Measurements from ENCODE around the gene OR51B6. TPM values are rescaled to one million over a fixed set of nuclear protein-coding genes. Genes with fewer than 3 reads are reported as not detected.
"Not testable (repeated sequence)": the region's sequence is repeated elsewhere in the genome, so short reads cannot be mapped to it uniquely, and the experiment has no call there.

OR51B6 gene
- total RNA-seq, 1 experiment from 2014 or later: not detected

DNA sequence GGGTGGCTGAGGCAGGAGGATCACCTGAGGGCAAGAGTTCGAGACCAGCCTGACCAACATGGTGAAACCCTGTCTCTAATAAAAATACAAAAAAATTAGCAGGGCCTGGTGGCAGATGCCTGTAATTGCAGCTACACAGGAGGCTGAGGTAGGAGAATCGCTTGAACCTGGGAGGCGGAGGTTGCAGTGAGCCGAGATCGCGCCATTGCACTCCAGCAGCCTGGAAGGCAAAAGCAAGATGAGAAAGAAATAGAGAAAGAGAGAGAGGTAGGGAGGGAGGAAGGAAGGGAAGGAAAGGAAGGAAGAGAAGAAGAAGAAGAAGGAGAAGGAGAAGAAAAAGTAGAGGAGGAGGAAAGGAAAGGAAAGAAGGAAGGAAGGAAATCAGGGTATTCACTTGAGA, 15.1 kb downstream of the OR51B6 start:
- not testable (repeated sequence) for DNase-seq (ENCODE audit: low read depth)

DNA sequence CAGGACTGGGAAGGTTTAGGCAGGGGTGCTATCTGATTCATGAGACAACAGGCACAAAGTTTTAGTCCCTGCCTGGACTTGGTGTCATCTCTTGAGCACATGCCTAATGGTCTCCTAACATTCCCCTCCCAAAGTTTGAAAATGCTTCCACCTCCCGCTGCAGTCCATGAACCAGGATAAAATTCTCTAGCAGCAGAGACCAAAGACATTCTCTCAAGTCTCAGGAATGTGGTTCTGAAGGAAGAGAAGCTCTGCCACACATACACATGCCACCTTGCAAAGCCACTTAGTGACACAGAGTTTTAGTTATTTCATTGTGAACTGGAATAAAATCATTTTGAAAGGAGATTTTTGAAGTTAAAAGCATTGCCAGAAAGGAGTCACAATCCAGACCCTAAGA, 15.5 kb downstream of the OR51B6 start:
- DNase-seq (ENCODE audit: low read depth): peak; percentile 22

DNA sequence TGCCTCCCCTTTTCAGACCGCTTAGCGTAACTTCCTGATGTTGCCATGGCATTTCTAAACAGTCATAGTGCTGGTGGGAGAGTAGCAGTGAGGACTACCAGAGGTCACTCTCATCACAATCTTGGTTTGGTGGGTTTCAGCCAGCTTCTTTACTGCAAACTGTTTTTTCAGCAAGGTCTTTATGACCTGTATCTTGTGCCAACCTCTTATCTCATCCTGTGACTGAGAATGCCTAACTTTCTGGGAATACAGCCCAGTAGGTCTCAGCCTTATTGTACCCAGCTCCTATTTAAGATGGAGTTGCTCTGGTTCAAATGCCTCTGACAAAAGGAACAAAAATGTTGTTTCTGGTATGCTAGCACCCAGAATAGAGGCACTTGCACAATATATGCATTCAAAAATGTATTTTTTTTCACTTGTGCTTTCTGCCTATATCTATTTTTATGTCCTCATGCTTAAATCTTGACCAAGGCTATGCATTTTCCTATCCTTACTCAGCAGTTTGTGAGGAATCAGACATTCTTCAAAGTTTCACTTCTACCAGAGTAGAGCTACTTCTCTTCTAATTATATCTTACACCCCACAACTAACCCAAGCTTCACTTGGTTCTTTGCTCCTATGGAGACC, 16.3 kb downstream of the OR51B6 start:
- peak; percentile 32 for DNase-seq (ENCODE audit: low read depth)

DNA sequence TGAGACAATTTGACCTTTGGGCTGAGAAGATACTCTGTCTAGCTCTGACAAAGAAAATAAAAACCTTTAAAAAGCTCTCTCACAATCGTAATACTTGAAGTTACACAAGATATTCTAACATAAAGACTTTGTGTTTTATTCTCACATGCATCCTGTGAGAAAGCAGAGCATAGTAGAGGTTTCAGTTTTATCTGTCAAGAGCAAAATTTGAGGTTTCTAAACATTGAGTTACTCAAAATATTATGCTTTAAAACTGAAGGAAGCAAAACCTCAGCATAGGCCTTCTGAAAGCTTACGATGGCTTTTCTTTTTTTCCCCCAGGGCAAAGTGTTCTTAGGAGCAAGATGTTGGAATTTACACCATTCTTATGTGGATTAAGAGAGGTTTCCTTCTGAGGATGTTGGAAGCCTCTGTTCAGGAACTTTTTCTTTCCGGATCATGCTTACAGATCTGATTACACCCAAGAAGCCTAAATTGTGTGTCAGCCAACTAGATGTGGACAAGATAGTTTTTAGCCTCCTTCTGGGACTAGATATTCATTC, 17.3 kb downstream of the OR51B6 start:
- DNase-seq (ENCODE audit: low read depth): no peak

DNA sequence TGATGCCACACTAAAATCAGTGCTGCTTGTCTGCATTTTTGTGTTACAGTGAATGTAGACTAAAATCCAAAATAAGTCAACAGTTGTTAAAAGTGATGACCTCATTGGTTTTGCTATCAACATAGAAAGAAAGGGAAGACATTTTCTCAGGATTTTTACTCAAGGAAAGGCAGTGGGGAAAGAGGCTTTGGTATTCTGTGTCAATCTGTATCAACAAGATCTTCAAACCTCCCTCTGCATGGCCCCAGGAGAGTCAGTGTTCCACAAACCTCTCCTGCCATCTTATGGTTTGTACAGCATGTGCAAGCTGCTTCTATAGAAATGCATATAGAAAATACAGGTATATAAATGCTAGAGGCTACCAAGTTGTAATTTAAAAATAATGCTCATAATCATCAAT, 18.5 kb downstream of the OR51B6 start:
- peak; percentile 26 for DNase-seq (ENCODE audit: low read depth)

DNA sequence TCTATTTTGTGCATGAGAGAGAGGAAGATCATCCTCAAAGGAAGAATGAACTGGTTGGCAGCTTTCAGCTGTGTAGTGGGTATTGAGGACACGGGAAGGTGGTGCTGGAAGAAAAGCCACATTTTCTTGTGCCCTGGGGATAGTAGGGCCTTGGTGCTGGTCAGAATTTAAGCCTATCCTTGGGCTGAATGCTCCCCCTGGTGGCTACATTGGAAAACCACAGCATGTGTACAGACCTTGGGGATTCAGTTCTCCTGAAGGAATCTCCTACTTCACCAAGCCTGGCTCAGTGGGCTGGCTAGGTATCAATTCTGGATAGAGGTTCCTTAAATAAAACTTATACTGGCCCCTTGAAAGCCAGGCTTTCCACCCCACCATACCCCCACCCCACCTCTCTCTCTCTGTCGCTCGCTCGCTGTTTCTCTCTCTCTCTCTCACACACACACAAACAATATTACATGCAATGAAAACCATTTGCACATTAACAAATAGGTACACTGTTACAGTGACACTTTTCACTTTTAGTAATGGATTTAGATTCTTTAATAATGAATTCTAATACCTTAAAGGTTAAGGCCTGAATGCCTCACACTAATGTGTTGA, 29.5 kb downstream of the OR51B6 start:
- DNase-seq (ENCODE audit: low read depth): peak; percentile 61

DNA sequence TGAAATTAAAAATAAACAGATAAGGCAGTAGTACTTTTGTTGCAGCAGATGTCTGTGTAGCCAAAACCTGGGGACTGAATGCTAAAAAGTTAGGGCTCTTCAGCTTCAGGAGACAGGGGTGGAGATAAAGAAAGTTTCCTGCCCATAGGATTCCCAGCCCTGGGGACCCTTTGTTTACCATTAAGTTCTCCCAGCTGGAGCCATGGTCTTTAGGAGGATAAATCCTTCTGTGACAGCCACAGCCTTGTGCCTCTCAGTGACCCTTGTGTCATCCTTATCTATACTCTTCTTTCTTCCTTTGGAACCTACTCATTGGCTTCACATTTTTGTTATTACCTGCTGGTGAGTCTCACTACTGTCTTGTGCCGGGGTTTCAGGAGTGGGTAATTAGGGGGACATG, 32.3 kb downstream of the OR51B6 start, which contains the start of gene OR51M1:
Gene OR51M1 (plus strand): TSS at position 237 of the 400 bp plus-strand sequence. CDS start 5,587 bp downstream, outside the sequence.
- no peak for DNase-seq (ENCODE audit: low read depth)

DNA sequence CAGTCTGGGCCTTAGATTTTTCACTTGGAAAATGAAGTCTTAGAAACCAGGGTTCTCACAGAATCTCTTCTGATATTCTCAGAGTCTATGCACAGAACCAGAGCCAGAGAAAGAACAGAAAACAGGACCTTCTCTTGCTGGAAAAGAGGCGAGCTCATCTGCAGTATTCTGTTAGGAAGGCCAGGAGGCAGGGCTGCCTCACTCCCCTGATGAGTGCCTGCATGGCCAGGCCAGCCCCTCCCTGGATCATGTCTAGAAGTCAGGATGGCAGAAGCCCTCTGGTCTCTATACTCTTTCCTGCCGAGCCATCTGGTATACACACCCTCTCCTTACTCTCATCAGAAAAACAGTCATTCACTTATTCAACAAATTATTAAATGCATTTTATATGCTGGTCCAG, 33.0 kb downstream of the OR51B6 start:
- no peak for DNase-seq (ENCODE audit: low read depth)

DNA sequence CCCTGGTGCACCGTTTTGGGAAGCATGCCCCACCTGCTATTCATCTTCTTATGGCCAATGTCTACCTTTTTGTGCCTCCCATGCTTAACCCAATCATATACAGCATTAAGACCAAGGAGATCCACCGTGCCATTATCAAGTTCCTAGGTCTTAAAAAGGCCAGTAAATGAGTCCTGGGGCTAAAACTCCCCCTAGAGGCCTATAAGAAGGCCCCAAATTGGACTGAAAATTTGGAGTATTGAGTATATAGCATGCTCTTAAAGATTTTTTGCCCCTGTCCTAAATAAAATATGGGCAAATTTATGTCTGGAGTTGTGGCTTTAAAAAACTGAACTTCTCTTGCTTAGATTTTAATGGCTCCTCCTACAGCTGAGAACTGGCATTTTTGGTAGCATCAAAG, 38.9 kb downstream of the OR51B6 start:
- DNase-seq (ENCODE audit: low read depth): no peak

DNA sequence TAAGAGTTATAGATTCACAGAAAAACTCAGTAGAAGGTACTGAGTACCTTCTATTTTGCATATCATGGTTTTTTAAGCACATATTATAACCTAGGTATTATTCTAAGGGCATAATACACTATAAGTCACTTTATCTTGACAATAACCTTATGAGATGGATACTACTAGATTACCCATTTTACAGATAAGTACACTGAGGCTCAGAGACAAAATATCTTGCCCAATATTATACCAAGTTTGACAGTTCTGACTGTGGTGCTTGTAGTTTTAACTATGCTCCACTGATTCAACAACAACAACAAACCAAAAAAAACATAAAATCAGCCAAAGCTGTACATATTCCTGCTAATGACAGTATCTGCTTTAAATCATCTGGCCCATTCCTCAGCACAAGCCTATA, 42.8 kb downstream of the OR51B6 start:
- DNase-seq (ENCODE audit: low read depth): no peak

DNA sequence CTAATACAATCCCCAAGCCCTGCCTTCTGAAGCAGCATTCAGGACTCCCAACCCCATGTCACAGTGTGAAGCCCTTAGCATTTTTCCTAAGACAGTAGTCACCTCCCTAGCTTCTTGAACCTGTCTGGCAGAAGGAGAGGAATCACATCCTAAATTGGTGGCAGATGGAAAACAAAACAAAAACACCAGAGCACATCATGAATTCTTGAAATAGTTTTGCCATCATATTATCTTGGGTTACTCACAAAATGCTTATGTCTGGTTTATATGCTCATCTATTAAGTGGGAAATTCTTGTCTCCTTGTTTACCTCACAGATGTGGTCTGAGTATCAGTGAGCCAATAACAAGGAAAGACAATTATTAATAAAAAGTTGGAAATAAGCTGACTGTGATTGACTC, 47.6 kb downstream of the OR51B6 start:
- DNase-seq (ENCODE audit: low read depth): no peak

Other genes with a start within 250 kb of the OR51B6 start
- not detected in 2 replicates for gene OR52A5, start 213.2 kb upstream of the OR51B6 start, total RNA-seq (2014; rRNA removed; shearing (Covaris generic))
- gene OR52A1, start 196.8 kb upstream of the OR51B6 start, total RNA-seq (2014; rRNA removed; shearing (Covaris generic)): not detected in 2 replicates
- gene OR51V1, start 150.8 kb upstream of the OR51B6 start, total RNA-seq (2014; rRNA removed; shearing (Covaris generic)): not detected in 2 replicates
- not detected in 2 replicates for gene HBB, start 124.4 kb upstream of the OR51B6 start, total RNA-seq (2014; rRNA removed; shearing (Covaris generic))
- gene HBD, start 117.0 kb upstream of the OR51B6 start, total RNA-seq (2014; rRNA removed; shearing (Covaris generic)): not detected in 2 replicates
- not detected in 2 replicates for gene HBG1, start 101.7 kb upstream of the OR51B6 start, total RNA-seq (2014; rRNA removed; shearing (Covaris generic))
- 1.3 TPM in 1 of 2 replicates, not detected in the other for gene HBG2, start 96.7 kb upstream of the OR51B6 start, total RNA-seq (2014; rRNA removed; shearing (Covaris generic))
- 4.6 and 6.4 TPM in 2 replicates for gene HBE1, start 81.6 kb upstream of the OR51B6 start, total RNA-seq (2014; rRNA removed; shearing (Covaris generic))
- gene OR51B4, start 49.6 kb upstream of the OR51B6 start, total RNA-seq (2014; rRNA removed; shearing (Covaris generic)): not detected in 2 replicates
- 0.36 TPM in 1 of 2 replicates, not detected in the other for gene OR51B2, start 27.2 kb upstream of the OR51B6 start, total RNA-seq (2014; rRNA removed; shearing (Covaris generic))
- 1.8 and 2.0 TPM in 2 replicates for gene OR51B5, start 8.0 kb upstream of the OR51B6 start, total RNA-seq (2014; rRNA removed; shearing (Covaris generic))
- not detected in 2 replicates for gene OR51M1, start 32.3 kb downstream of the OR51B6 start, total RNA-seq (2014; rRNA removed; shearing (Covaris generic))
- gene OR51Q1, start 70.6 kb downstream of the OR51B6 start, total RNA-seq (2014; rRNA removed; shearing (Covaris generic)): not detected in 2 replicates
- 0.20 TPM in 1 of 2 replicates, not detected in the other for gene OR51I1, start 90.0 kb downstream of the OR51B6 start, total RNA-seq (2014; rRNA removed; shearing (Covaris generic))
- gene OR51I2, start 97.8 kb downstream of the OR51B6 start, total RNA-seq (2014; rRNA removed; shearing (Covaris generic)): not detected in 2 replicates
- not detected in 2 replicates for gene OR52D1, start 137.2 kb downstream of the OR51B6 start, total RNA-seq (2014; rRNA removed; shearing (Covaris generic))
- not detected in 2 replicates for gene UBQLN3, start 158.4 kb downstream of the OR51B6 start, total RNA-seq (2014; rRNA removed; shearing (Covaris generic))
- gene UBQLNL, start 165.2 kb downstream of the OR51B6 start, total RNA-seq (2014; rRNA removed; shearing (Covaris generic)): not detected in 2 replicates
- gene OR52H1, start 197.0 kb downstream of the OR51B6 start, total RNA-seq (2014; rRNA removed; shearing (Covaris generic)): not detected in 2 replicates
- gene OR52B6, start 229.4 kb downstream of the OR51B6 start, total RNA-seq (2014; rRNA removed; shearing (Covaris generic)): not detected in 2 replicates
- 2.3 and 3.1 TPM in 2 replicates for gene TRIM6, start 245.1 kb downstream of the OR51B6 start, total RNA-seq (2014; rRNA removed; shearing (Covaris generic))